ENCODE results near the gene LRRN2.
A peak's percentile ranks its signal among the peaks of the same experiment; 100 is the strongest.

Gene LRRN2

DNA sequence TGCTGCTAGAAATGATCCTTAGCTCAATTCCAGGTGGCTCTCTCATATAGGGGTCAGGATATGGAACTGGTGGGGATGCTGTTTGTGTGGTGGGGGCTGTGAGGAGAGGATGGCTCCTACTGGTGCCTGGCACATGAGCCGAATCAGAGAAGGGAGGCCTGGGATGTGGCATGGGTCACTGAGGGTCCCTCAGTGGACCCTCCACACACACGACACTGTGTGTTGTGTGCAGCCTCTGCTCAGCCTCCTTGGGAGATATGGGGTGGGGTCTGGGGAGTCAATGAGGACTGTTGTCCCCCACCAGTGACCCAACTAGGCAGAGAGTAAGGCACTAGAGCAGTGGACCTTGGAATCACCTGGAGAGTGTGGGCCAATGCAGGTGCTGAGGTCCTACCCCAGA is 3.2 kb upstream of the LRRN2 start:
- DNase-seq = no peak

DNA sequence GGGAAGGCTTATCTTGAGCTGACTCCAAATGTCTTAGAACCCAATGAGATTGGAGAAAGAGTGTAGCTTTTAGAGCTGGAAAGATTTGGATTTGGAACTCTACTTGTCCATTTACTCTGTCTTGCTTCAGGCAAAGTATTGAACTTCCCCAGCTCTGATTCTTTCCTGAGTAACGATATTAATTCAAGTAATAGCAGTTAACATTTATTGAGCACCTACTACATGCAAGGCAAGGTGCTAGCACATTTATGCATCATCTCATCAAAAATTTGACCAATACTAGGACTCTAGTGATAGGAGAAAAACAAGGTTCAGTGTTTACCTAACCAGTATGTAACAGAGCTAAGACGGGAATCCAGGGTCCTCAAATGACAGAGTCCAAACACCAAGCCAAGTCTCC is 2.5 kb upstream of the LRRN2 start:
- no peak for DNase-seq

DNA sequence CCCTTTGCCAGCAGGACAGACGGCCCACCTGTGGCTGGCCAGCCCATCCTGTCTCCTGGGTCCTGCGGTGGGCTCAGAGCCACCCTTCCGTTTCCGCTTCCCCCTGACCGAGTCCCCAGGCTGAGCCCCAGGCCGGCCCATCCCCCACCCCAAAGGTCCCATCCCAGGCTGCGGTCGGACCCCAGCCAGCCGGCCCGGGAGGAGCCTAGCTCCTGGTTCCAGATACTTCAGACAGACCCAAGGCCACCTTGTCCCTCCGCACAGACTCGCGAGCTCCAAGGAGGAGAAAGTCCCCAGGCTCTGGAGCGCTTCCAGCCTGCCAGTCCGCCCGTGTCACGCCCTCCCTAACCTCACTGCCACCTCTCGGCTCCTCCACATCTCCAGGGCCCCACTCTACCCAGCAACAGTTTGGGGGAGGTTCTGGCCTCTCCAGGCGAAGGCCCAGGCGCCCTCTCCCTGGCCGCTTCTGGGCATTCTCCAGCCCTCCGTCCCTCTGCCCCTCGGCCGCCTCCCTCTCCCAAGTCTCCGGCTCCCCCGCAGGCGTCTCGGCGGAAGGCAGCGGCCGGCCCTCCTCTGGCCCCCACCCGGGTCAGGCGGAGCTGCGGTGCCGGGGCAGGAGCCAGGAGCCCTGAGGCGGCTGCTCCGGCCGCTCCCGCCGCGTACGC is 835 bp downstream of the LRRN2 start:
- DNase-seq = peak; percentile 45 to 55

GRCh38 chr1:204684206-204684570 is 1.4 kb downstream of the LRRN2 start:
- peak; percentile 45 to 55 for DNase-seq

GRCh38 chr1:204683284-204684205 is 2.0 kb downstream of the LRRN2 start:
- no peak for DNase-seq

DNA sequence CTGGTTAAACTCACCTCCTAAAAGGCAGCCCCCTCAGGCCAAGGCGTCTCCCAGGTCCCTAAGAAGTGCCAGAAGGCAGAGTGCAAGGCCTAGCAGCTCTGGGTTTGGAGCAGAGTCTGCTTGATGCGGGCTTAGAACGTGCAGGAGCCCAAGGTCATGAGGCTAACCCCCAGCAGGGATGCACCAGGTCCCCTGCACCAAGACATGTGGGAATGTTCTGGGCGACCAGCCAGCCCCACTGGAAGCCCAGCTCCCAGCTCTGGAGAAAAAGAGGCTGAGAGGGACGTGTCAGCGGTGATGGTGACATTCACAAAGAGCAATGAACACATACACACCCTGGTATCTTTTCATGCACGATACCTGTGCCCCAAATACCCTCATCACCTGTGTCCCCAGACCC is 5.1 kb downstream of the LRRN2 start:
- DNase-seq = no peak

GRCh38 chr1:204680051-204680450 is 5.5 kb downstream of the LRRN2 start:
- no peak for DNase-seq

DNA sequence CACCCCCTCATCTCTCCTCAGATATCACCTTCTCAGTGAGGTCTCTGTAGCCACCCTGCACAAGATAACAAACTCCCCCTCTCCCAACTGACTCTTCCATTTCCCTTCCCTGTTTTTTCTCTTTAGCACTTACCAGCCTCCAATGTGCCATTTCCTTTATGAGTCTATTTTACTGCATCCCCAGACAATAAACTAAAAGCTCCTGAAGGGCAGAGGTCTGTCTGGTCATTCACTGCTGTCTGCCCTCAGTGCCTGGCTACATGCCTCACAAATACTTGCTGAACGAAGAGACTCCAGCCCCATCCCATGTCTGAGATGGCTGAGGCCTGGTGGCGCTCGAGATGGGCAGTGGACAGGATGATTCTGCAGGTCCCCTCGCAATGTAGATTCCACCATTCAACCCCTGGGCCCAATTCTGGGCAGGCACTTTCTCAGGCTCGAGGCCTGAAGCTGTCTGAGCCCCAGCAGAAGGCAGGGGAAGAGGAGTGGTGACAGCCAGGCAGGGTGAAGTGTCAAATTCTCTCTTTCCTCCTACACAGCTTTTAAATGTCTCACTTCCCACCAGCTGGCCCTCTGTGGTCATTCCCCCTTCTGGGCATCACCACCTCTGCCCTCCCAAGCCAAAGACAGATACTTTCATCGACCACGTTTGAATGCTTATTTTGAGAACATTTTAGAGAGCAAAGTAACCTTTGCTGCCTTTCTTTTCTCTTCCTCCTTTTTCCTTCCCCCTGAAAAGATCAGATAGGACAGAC is 6.6 kb downstream of the LRRN2 start:
- no peak for DNase-seq

GRCh38 chr1:204677864-204678263 is 7.7 kb downstream of the LRRN2 start:
- no peak for DNase-seq

DNA sequence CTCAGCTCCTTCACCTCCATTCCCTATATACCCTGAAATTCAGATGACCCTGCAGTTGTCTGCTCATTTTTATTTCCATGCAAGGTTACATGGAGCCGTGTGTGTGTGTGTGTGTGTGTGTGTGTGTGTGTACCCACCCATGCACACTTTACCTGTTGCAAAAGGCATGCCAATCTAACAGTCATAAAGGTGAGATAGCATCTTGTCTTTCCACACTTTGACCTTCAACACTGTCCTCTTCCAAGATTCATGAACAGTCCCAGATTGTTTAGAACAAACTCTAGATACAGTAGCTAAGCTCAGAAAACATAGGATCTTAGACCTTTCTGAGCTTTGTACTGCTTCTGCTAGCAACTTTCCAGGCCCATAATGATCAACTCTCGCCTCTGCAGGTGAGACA is 9.5 kb downstream of the LRRN2 start:
- no peak for DNase-seq

DNA sequence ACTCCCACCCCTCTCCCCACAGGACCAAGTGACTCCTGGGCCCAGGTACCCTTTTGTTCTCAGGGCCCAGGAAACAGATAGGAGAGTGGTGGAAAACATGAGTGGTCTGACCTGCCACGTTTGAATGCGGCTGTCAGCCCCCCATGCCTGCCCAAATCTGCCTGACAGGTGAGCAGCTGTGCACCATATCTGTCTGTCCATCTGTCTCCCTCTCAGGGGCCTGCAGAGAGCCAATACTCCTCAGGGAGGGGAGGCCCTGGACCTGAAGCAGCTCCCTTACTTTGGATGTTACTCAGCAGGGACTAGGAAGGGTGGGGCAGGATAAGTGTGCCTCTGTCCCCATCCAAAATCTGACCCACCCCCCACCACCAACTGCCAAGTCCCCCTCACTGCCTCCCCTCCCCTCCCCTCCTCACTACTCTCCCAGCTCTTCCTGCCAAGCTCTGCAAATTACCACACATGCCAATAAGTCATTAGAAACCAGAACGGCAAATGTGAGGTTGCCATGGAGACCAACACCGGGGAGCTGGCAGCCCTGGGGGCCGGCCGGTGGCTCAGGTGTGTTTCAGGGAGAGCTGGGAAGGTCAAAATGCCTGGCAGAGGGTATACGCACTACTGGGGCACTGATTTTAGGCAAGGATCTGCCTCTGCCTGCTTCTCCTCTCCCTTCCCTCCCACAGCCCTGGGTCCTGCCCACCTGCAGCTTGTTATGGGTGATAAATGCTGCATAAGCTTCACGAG is 11.5 kb downstream of the LRRN2 start:
- DNase-seq = peak; percentile 67 to 80

- DNase-seq = no peak
These were observed 12.3 kb downstream of the LRRN2 start for GRCh38 chr1:204673209-204673608.

DNA sequence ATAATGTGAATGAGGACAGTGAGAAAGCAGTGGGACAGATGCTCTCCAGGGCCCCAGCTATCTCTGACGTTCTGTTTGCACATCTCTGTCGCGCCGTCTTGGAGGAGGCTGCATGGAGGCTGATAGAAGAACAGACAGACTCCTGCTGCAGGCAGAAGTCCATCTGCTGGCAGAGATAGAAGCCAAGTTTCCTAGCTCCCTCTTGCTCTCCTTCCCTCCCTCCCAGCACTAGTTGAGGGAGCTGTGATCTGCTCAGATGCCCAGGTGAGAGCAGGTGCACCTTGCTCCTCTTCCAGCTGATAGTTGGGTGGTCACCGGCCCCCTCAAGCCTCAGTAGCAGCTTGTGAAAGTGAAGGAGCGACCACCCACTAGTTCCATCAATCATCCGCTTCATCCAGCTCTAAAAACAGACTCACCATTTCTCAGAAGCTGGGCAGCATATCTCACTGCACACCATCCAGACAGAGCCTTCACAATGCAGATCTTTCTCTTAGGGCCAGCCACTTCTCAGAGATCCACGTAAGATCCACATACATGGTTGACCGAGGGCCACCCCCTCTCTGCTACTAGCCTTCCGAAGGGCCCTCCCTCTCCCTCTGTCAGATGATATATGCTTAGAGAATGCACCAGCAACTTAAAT is 12.9 kb downstream of the LRRN2 start:
- peak in 1 of 2 experiments; percentile 12 for DNase-seq

DNA sequence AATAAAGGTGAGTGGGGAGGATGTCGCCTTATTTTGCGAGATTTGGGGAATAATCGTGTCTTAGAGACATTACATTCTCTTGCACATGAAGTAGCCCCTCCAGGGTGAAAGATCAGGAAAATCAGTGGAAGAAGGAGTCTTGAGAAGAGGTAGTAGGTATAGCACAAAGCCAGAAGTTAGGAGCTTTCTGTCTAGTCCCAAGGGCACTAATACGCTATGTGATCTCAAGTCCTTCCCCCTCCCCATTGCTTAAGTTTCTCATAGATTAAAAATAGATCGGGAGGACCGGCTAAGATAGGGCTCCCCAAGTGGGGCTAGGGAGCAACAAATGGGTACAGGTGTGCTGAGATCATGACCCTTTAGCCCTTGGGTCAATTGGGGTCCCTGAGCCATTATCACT is 13.5 kb downstream of the LRRN2 start:
- DNase-seq = no peak

DNA sequence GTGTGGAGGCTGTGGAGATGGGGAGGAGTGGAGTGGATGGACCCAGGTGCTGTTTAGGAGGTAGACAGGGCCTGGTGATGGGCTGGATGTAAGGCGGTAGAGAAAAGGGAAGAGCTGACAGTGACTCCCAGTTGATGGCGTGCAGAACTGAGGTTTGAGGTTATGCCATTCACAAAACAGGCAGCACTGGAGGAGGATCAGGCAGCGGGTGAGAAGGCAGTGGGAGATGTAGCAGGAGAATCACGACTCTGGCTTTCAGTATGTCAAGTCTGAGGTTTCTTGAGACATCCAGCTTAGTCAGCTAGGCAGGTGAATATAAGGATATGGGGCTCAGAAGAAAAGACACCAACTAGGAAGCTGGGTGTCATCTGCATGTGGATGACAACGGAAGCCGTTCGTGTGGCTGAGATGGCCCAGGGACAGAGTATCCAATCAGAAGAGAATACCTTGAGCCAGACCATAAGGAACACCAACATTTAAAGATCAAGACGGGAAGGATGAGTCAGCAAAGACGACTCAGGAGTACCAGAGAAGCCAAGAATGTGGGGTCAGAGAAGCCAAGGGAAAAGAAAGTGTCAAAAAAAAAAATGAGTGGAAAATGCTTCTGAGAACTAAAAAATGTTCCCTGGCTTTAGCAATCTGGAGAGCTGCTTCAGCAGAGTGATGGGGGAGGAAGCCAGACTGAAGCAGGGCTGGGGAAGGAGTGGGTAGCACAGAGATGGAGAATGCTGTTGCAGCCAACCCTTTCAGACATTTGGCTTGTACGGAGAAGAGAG is 15.2 kb downstream of the LRRN2 start:
- DNase-seq = no peak

DNA sequence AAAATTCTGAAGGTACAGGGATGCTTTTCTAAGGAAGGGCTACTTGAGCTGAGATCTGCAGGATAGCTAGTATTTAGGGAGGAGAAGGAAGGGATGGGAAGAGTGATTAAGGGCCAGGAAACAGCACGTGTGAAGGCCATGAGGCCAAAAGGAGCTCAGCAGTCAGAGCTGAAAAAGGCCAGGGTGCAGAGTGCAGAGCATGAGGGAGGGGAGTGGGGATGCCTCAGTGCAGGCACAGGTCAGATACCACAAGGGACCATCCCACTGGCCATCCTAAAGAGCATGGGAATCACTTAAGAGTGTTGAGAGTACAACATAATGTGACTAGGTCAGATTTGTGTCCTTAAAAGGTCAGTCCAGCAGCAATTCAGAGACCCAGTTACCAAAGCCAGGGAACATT is 16.0 kb downstream of the LRRN2 start:
- DNase-seq = no peak

GRCh38 chr1:204664384-204664651 is 21.2 kb downstream of the LRRN2 start:
- DNase-seq = no peak

DNA sequence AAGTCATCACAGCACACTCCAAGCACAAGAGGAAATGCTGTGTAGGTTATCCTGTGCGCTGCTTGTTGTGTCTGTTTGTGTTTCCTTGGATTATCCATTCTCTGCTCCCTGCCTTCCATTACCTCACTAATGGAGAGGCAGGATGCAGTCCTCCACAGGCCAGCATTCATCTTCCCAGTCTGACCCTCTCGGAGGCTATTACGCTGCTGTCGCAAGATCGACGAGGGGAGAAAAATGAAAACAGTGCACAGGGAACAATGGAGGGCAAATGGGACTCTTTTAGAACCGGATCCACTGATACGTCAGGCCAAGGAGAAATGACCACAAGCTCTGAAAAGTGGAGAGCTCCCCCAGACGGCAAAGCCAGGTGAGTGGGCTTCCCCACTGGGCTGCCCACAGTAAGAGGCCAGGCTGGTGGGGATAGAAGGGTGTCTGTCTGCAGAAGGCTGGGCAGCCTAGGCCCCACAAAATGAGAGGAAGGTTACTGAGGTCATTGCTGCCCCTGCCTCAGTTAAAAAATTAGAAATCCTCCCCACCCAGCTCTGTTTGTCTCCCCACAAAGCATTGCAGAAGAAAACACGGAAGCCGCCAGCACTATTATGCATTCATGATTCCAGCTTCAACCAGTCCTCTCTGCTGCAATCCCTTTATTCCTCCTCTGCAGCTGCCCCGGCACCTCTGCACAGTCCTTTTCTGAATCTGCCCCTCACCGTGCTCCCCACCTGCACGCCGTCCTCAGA is 21.7 kb downstream of the LRRN2 start:
- DNase-seq = no peak

GRCh38 chr1:204662530-204662929 is 23.0 kb downstream of the LRRN2 start:
- DNase-seq = no peak

- no peak for DNase-seq
These were observed 25.0 kb downstream of the LRRN2 start for GRCh38 chr1:204660509-204660908.

DNA sequence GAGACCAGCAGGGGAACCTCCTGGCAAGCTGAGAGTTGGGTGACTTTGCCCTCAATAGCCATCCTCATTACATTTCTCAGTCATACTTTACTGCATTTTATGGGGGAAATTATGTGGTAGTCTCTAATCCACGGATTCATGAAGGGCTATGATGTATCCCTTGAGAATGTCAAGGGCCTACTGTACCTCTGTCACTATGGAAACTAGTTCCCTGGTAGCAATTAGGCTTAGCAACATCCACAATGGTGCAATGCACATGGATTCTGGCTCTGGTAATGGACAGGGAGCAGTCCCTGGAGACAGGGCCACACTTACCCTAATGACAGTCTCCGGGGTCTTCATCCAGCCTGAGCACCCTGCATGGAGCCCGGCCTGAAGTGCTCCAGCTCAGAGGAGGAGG is 26.5 kb downstream of the LRRN2 start:
- DNase-seq = peak; percentile 47 to 71
